ENCODE measurements around the gene SHF.

The SHF gene

DNA sequence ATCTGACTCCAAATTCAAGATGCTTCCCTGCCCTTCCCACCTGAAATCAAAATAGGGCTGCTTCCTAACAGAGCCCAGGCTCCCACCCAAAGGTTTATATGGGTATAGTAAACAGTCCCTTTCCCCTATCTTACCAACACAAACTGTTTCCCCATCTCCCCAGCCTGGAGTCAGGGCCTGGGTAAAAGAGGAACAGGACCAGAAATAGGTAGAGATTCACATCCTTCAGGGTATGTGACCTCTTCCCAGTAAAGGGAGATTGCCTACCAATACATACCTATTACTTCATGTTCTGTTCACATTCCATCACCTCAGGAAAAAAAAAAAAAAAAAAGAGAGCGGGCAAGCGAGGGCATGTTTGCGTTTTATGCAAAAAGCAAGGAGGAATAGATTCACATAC lies 9.7 kb upstream of the SHF start:
- no peak for TF ChIP-seq POLR2AphosphoS5 (IDR thresholded peaks at IDR 0.05; ENCODE audit: low read depth, low read length)
- DNase-seq (ENCODE audit: insufficient read length) (no peak), FAIRE-seq (no peak)

DNA sequence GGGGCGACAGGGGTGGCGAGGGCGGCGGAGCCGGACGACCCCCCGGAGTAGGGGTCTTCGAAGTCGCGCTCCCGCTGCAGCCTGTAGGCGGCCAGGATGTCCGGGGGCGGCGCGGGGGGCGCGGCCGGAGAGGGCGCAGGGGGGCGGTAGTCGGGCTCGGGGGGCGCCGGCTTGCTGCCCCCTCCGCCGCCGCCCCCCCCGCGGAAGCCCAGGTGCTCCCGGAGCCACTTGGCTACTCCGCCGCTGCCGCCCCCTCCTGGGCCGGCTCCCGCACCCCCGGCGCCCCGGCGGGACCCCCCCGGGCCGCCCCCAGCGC lies 230 bp downstream of the SHF start:
- DNase-seq (ENCODE audit: insufficient read length) (no peak), FAIRE-seq (no peak)
- TF ChIP-seq POLR2A (IDR thresholded peaks at IDR 0.05; ENCODE audit: low read depth, low read length) (no peak), POLR2AphosphoS5 (IDR thresholded peaks at IDR 0.05; ENCODE audit: low read depth, low read length) (no peak)

DNA sequence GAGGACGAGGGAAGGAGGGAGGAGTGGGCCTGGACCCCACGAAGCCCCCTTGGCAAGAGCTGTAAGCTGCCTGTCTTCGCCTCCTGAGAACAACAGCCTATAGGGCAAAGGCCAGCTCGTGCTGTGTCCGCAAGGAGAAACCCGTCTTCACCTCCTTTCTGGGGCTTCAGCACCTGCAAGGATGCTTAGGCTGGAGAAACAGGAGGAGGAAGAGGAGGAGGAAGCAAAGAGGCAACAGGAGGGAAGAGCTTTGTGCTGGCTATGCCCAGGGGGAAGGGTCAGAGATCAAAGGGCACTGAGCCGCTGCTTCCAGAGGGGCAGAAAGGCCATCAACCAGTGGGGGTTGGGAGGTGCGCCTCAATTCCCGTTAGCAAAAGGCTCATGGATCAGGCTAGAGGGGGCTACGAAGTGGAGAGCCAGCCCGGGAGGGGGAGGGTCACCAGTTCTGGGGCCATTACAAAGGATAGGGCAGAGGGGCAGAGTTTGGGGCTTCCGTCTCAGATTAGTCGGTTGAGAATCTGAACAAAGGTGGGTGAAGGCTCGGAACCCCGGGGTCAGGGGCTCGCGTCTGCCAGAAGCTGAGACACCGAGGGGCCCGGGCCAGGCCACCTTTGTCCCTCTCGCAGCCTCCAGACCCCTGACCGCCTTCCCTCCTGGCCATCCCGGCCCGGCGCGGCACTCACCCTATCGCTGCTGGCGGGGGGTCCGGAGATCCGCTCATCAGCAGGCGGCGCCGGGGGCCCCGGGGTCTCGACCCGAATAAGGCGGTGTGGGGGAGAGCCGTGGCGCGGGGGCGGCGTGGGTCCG lies 792 bp downstream of the SHF start:
- TF ChIP-seq TAF1 (IDR thresholded peaks at IDR 0.05; ENCODE audit: borderline replicate concordance, low read depth, low read length) (no peak), POLR2AphosphoS5 (IDR thresholded peaks at IDR 0.05; ENCODE audit: low read depth, low read length) (no peak), POLR2A (IDR thresholded peaks at IDR 0.05; ENCODE audit: low read depth, low read length) (no peak)
- FAIRE-seq (no peak), DNase-seq (ENCODE audit: insufficient read length) (no peak)

DNA sequence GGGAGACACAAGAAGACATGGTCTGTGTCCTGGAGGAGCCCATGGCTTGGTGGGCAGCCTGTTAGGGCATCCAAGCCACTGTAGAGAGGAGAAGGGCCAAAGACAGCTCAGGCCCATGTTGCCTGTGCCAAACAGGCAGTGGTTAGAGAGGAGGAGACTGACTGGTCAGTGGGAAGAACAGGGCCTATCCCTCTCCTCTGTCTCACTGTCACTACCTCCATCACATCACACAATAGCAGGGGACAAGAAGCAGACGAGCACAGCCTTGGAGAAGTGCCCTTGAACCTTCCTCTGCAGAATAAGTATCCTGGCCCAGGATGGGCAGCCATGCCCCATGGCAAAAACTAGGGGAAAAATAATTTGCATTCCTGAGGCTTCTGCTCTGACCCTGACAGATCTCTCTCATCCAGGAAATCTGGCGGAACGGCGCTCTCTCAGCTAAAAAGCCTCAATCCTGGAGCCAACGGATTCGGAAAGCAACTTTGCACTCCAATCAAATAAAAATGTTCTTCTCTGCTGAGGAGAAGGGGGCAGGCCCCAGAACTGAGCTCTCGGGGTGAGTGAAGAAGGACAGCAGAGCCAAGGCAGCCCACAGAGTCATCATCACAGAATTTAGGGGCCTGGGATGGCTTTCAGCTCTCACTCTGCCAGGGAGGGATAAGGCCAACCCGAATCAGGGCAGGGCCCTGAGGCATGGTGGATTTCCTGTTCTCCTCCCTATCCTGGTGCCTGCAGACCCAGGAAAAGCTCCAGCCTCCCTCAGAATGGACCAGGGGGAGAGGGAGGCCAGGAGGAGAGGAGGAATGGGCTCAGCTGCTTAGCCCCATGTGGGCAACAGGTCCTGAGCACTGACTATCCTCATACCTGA lies 1.6 kb downstream of the SHF start:
- no peak for FAIRE-seq
- TF ChIP-seq POLR2A (IDR thresholded peaks at IDR 0.05; ENCODE audit: low read depth, low read length) (no peak), POLR2AphosphoS5 (IDR thresholded peaks at IDR 0.05; ENCODE audit: low read depth, low read length) (no peak), TAF1 (IDR thresholded peaks at IDR 0.05; ENCODE audit: borderline replicate concordance, low read depth, low read length) (no peak)

DNA sequence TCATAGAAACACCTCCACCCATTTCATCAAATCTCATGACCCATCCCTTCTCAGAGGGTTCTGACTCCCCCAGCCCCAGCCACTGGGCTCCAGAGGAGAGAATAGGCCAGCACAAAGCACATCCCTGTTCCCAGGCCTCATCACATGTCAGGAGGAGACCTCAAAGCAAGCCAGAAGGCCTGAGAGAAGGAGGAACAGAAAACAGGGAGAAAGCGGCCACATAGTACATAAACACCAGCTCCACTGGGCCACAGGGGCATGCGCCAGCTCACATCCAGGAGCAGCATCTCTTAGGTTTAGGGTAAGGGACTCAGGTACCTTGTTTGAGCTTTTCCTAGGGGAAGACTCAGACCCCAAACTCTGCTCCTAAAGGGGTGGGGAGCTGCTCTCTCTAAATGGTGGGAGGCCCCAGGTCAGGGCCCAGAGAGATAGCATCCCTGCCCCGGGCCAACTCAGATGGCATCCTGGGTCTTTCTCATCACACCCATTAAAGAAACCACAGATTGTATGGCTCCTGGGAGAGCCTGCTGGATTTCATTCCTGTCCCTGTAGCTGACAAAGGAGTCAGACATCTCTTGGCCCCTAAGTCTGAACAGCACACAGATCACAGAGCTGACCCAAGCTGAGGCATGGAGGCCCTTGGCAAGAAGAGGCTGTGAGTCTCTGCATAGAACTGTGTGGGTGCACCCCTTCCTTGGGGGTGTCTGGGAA lies 2.5 kb downstream of the SHF start:
- TF ChIP-seq POLR2AphosphoS5 (IDR thresholded peaks at IDR 0.05; ENCODE audit: low read depth, low read length): no peak
- TF ChIP-seq TAF1 (IDR thresholded peaks at IDR 0.05; ENCODE audit: borderline replicate concordance, low read depth, low read length): no peak
- TF ChIP-seq POLR2A (IDR thresholded peaks at IDR 0.05; ENCODE audit: low read depth, low read length): no peak
- FAIRE-seq (no peak), DNase-seq (ENCODE audit: insufficient read length) (no peak)

More for the DNA sequence above, 1.6 kb downstream of the SHF start:
- DNase-seq (ENCODE audit: insufficient read length): no peak

DNA sequence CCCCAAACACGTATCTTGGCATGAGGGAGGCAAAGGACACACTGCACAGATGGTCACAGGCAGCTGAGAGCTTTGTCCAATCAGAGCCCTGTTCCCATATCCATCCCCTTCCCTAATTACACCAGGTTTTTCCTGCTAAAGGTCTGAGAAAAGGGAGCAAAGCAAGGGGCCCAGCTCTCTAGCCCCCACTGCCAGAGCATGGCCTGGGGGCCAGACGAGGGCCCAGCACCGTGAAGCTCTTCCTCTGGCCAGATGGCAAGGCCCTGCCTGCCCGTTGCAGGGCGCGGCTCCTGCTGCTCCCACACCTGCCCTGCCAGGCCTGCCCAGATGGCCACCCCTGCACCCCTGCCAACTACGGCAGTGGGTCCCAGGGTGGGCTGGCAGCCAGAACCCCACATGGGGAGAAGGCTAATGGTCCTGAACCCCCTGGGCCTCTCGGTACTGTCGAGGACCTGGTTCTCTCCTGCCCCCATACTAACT lies 3.2 kb downstream of the SHF start:
- no peak for FAIRE-seq
- TF ChIP-seq TAF1 (IDR thresholded peaks at IDR 0.05; ENCODE audit: borderline replicate concordance, low read depth, low read length) (no peak), POLR2A (IDR thresholded peaks at IDR 0.05; ENCODE audit: low read depth, low read length) (no peak), POLR2AphosphoS5 (IDR thresholded peaks at IDR 0.05; ENCODE audit: low read depth, low read length) (no peak)
- no peak for DNase-seq (ENCODE audit: insufficient read length)

DNA sequence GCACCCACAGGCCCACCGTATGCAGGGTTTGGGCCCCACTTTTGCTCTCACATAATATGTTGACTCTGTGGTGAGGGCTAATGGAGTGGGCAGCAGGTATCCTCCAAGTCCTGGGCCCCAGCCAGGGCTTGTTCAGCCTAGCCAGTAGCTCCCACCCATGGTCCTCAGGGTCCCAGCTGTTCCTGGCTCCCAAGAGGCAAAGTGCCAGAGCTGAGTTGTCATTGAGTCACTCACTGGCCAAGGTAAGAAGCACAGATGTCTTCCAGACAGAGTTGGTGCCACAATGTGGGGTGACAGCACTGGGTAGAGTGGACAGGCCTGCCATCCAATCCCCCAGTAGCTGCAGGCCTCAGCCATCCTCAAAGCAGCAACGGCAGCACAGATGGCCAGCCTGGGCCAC lies 4.3 kb downstream of the SHF start:
- FAIRE-seq: no peak
- DNase-seq (ENCODE audit: insufficient read length): no peak
- no peak for TF ChIP-seq TAF1 (IDR thresholded peaks at IDR 0.05; ENCODE audit: borderline replicate concordance, low read depth, low read length)
- TF ChIP-seq POLR2A (IDR thresholded peaks at IDR 0.05; ENCODE audit: low read depth, low read length): no peak
- no peak for TF ChIP-seq POLR2AphosphoS5 (IDR thresholded peaks at IDR 0.05; ENCODE audit: low read depth, low read length)

DNA sequence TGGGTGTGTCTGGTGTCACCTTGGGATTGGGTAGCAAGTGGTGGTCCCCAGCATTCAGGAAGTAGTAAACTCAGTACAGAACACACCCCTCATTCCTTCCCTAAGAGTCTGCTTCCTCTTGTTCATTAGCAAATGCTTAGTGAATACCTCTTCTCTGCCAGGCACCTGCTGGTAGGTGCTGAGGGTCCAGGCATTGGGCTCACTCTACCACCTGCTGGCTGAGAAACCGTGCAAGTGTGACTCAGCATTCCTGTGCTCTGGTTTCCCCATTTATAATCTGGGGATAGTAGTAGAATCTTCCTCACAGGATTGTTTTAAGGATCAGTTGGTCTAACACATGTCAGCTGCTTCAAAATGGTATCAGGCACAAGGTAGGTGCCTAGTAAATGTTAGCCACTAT lies 4.8 kb downstream of the SHF start:
- no peak for TF ChIP-seq POLR2A (IDR thresholded peaks at IDR 0.05; ENCODE audit: low read depth, low read length)
- no peak for DNase-seq (ENCODE audit: insufficient read length)
- no peak for FAIRE-seq

DNA sequence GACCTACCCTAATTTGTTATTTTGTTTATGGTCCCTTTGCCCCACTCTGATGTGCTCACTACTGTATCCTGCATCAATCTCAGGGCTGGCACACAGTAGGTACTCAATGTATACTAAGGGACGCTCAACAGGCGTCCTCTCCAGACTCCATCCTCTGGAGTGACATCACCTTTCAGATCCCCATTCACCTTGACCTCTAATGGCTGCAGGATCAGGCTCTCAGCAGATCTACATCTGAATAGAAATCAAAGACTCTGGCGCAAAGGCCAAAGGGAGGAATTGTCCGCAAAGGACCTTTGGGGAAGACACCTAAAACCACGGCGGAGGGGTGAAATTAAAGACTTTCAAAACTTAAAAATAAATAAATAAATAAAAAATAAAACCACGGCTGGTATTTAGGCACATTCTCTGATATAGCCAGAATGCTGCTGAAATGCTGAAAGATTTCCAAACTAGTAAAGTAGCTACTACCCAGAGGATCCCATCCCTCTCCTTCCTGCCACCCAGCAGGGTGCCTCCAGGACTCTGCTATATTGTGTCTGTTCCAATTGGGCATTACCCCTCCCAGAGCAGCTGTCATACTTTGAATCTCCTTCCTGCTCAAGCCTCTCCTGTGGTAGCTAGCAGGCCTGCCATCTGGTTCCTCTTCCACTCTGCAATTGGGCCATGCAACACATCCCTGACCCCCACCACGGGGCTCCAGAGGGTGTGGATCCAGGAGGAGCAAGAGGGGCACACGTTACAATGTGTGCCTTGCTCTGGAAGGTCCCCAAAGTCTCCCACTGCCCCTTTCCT lies 6.1 kb downstream of the SHF start:
- no peak for FAIRE-seq
- DNase-seq (ENCODE audit: insufficient read length): no peak

DNA sequence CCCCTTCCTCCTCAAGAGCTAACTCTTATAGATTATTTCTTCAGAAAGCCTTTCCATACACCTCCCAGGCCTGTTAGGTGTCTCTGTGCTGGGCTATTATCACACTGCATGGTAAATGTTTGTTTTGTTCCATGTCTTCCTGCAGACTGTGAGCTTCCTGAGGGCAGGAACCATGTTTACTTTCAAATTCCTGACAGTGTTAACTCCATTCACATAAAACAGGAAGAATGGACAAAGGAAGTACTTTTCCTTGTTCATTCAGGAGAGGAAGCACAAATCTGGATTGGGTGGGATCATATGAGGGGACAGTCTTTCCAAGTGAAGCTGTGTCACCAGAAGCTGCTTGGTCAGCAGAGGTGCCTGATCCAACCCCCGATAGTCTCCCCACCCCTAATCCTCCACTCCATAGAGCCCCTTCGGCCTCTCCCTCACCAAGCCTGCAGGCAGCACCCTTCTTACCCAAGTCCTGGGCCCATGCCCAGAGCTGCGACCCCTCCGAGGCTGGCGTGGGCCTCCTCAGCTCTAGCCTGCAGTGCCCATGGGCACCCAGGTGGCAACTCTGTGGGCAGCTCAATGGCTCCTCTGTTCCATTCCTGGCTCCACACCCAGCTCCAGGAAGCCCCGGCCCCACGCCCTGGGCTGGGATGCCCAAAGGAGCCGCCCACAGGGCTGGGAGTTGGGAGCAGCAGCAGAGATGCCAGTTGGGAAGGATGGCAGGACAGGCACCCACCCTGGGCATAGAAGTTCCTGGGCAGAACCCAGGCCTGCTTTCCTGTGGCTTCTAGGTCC lies 6.9 kb downstream of the SHF start:
- TF ChIP-seq TAF1 (IDR thresholded peaks at IDR 0.05; ENCODE audit: borderline replicate concordance, low read depth, low read length): no peak
- no peak for FAIRE-seq
- DNase-seq (ENCODE audit: insufficient read length): no peak

More for the DNA sequence above, 6.1 kb downstream of the SHF start:
- no peak for TF ChIP-seq TAF1 (IDR thresholded peaks at IDR 0.05; ENCODE audit: borderline replicate concordance, low read depth, low read length)
- TF ChIP-seq POLR2A (IDR thresholded peaks at IDR 0.05; ENCODE audit: low read depth, low read length): no peak

DNA sequence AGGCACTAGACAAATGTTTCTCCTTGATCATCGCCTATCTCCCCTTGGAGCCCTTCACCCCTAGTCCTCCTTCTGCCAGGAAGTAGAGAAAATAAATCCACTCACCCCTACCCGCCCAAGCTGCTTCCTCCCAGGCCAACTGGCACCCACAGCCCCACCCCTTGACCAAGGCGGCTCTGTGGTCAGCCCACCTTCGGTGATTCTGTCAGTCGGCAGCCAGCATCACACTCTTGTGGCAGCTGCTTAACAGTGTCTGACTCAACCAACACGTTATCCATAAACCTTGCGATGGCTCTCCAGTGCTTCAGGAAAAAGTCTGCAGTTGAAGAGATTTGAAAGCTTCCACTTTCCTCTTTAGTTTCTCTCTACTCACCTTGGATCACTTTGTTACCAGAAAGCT lies 7.6 kb downstream of the SHF start:
- TF ChIP-seq POLR2A (IDR thresholded peaks at IDR 0.05; ENCODE audit: low read depth, low read length) (no peak), POLR2AphosphoS5 (IDR thresholded peaks at IDR 0.05; ENCODE audit: low read depth, low read length) (no peak), TAF1 (IDR thresholded peaks at IDR 0.05; ENCODE audit: borderline replicate concordance, low read depth, low read length) (no peak)
- no peak for FAIRE-seq
- DNase-seq (ENCODE audit: insufficient read length): no peak

Measured in GM12892 (cell line).